ENCODE measurements around the gene COX5B. TPM values are rescaled to one million over a fixed set of nuclear protein-coding genes. Genes with fewer than 3 reads are reported as not detected.

COX5B gene
- total and polyA plus RNA-seq, 7 donors = 635 to 1,354 (median 816) TPM

DNA sequence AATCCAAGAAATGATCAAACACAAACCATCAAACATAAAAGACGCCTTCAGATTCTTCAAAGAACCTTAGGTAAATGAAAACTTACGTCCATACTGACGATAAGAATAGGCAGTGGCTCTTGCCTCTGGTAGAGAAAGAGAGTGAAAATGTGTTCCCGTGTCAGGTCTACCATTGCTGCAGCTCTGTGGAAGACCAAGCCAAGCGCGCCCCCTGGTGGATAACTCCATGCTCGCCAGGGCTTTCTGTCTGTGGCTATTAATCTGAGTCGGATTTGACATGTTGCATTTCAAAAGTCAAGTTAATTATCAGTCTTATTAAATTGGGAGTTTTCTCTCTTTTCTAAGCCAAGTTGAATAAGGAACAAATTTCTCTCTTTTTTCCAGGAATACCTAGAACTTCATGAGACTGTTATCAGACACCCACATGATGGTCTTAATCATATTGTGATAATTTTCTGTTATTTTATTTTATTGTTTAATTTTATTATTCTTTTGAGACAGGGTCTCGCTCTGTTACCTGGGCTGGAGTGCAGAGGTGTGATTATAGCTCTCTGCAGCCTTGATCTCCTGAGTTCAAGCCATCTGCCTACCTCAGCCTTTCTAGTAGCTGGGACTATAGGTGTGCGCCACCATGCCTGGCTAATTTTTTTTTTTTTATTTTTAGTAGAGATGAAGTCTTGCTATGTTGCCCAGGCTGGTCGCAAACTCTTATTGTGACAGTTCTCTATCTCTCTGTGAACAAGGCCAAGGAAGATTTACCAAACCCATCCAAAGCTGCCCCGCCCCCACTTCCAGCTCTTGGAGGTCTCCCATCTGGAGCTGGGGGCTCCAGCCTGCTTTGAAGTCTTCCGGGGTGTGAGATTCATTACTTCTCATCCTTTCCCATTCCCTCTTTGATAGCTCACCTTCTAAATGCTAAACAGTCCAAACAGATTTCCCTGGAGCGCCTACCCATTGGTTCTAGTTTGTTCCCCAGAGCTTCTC lies 51.7 kb downstream of the COX5B start:
- Histone ChIP-seq H3K9me3 (no peaks in the 10 kb centered on the region), H3K36me3 (ENCODE audit: insufficient read depth in 1 of 2, low read depth in 1 of 2) (no peaks in the 10 kb centered on the region), H3K27me3 (ENCODE audit: insufficient read depth in 3 of 3, low read length in 2 of 3) (no peaks in the 10 kb centered on the region), H3K4me3 (no peak overlapping the region), H3K27ac (no peak overlapping the region), H3K4me1 (no peaks in the 10 kb centered on the region)
- DNase-seq (peak; percentile 88 to 94), ATAC-seq (peak; percentile 86 to 99 (median 92))
- WGBS, 3 donors = 27 to 30% (median 29%) methylated on average over 14 of the region's 14 CpGs
- TF ChIP-seq CTCF (IDR thresholded peaks at IDR 0.05) = peak; percentile 98
- intact Hi-C loops (cut with DNase I) = loop anchor here (2.0 to 10.0 kb wide), 6 partner anchors 33 to 1633 kb away; partner anchors contain the start of genes ACTR1B (in 1 of the 2) and COX5B (in 1 of the 2)

Other genes starting within 250 kb of the COX5B start
- 1 to 10 TPM; 1.4 to 3.2 (median 2.6) TPM for gene ANKRD36B, start 56.2 kb upstream of the COX5B start, total RNA-seq
- under 1 TPM; 0.60 to 0.88 (median 0.70) TPM for gene ANKRD36B, start 56.2 kb upstream of the COX5B start, polyA plus RNA-seq
- gene ACTR1B, start 18.0 kb downstream of the COX5B start, total RNA-seq = 10 to 100 TPM; 46.1 to 65.4 (median 55.5) TPM
- 10 to 100 TPM; 38.3 to 50.9 (median 47.6) TPM for gene ACTR1B, start 18.0 kb downstream of the COX5B start, polyA plus RNA-seq
- gene C2orf92, start 23.7 kb downstream of the COX5B start, total RNA-seq = 1 to 10 TPM; 1.4 to 3.6 (median 2.0) TPM
- 1 to 10 TPM in 1 of 3 donors, under 1 TPM in 2; 0.89 to 3.2 (median 0.98) TPM for gene C2orf92, start 23.7 kb downstream of the COX5B start, polyA plus RNA-seq
- 1 to 10 TPM in 1 of 4 donors, under 1 TPM in 3; 0.48 to 1.2 (median 0.84) TPM for gene ZAP70, start 67.5 kb downstream of the COX5B start, total RNA-seq
- under 1 TPM; 0.40 to 0.94 (median 0.42) TPM for gene ZAP70, start 67.5 kb downstream of the COX5B start, polyA plus RNA-seq